ENCODE measurements around the gene MTRF1L. TPM values are rescaled to one million over a fixed set of nuclear protein-coding genes. Genes with fewer than 3 reads are reported as not detected.
A peak's percentile ranks its signal among the peaks of the same experiment; 100 is the strongest.

Gene MTRF1L
- total RNA-seq, 1 experiment from 2014 or later: 16.6 TPM

DNA sequence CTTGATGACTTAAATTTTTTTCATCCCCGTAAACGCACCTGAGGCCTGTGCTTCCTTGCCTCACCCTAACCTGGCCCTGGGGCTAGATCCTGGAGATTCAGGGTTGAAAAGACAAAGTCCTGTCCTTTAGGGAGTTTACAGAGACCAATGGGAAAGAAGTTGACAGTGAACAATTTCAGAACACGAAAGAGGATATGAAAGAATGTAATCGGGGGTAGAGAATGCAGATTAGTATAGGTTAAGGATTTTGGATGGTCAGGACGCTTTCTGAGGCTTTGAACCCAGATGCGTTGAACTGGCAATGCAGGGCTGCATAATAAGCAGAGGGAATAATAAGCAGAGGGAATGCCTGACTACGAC is 18.0 kb downstream of the MTRF1L start:
- H3K4me1 Mint-ChIP-seq: peaks cover 28% of the 10 kb centered on the region
- no peak for ATAC-seq
- POLR2A ChIA-PET: no interaction called here
- peaks cover 20% of the 10 kb centered on the region for H3K36me3 Mint-ChIP-seq
- CTCF ChIA-PET: interaction anchor here (1.5 kb wide), 1 partner anchor 124 kb away, joined by 4 read pairs; no protein-coding TSS in a partner anchor
- H3K27me3 Mint-ChIP-seq (ENCODE audit: low read depth): no peaks in the 10 kb centered on the region
- H3K27ac Mint-ChIP-seq: peak overlapping the region; percentile 76
- no peak for DNase-seq (ENCODE audit: low spot score)
- H3K9me3 Mint-ChIP-seq: no peaks in the 10 kb centered on the region
- no peak for TF ChIP-seq HMGA2 (CRISPR knock-in tag; IDR thresholded peaks at IDR 0.05)
- TF ChIP-seq FOXJ3 (CRISPR knock-in tag; IDR thresholded peaks at IDR 0.05; ENCODE audit: borderline replicate concordance): no peak
- no peak for TF ChIP-seq GTF2I (CRISPR knock-in tag; conservative IDR thresholded peaks at IDR 0.05)
- TF ChIP-seq MYBL2 (CRISPR knock-in tag; IDR thresholded peaks at IDR 0.05): no peak
- TF ChIP-seq AFF4 (CRISPR knock-in tag; IDR thresholded peaks at IDR 0.05; ENCODE audit: borderline replicate concordance): no peak
- no peak for TF ChIP-seq IRF1 (CRISPR knock-in tag; IDR thresholded peaks at IDR 0.05)
- no peak for TF ChIP-seq NR3C1 (CRISPR knock-in tag; conservative IDR thresholded peaks at IDR 0.05; ENCODE audit: low read depth)
- TF ChIP-seq, protein P1, sequence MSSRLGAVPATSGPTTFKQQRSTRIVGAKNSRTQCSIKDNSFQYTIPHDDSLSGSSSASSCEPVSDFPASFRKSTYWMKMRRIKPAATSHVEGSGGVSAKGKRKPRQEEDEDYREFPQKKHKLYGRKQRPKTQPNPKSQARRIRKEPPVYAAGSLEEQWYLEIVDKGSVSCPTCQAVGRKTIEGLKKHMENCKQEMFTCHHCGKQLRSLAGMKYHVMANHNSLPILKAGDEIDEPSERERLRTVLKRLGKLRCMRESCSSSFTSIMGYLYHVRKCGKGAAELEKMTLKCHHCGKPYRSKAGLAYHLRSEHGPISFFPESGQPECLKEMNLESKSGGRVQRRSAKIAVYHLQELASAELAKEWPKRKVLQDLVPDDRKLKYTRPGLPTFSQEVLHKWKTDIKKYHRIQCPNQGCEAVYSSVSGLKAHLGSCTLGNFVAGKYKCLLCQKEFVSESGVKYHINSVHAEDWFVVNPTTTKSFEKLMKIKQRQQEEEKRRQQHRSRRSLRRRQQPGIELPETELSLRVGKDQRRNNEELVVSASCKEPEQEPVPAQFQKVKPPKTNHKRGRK (CRISPR knock-in tag; IDR thresholded peaks at IDR 0.05; ENCODE audit: borderline replicate concordance): no peak
- TF ChIP-seq, protein P2, sequence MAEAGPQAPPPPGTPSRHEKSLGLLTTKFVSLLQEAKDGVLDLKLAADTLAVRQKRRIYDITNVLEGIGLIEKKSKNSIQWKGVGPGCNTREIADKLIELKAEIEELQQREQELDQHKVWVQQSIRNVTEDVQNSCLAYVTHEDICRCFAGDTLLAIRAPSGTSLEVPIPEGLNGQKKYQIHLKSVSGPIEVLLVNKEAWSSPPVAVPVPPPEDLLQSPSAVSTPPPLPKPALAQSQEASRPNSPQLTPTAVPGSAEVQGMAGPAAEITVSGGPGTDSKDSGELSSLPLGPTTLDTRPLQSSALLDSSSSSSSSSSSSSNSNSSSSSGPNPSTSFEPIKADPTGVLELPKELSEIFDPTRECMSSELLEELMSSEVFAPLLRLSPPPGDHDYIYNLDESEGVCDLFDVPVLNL (CRISPR knock-in tag; IDR thresholded peaks at IDR 0.05; ENCODE audit: borderline replicate concordance, low read depth): no peak
- TF ChIP-seq CBFB (CRISPR knock-in tag; IDR thresholded peaks at IDR 0.05; ENCODE audit: low read depth): no peak
- TF ChIP-seq SMAD3 (CRISPR knock-in tag; IDR thresholded peaks at IDR 0.05; ENCODE audit: borderline replicate concordance): no peak
- TF ChIP-seq TEAD1 (CRISPR knock-in tag; IDR thresholded peaks at IDR 0.05): no peak
- TF ChIP-seq ZMAT4 (CRISPR knock-in tag; IDR thresholded peaks at IDR 0.05): no peak
- TF ChIP-seq USF2 (CRISPR knock-in tag; IDR thresholded peaks at IDR 0.05): no peak
- no peak for TF ChIP-seq SOX15 (CRISPR knock-in tag; IDR thresholded peaks at IDR 0.05)
- no peak for TF ChIP-seq MXD4 (CRISPR knock-in tag; IDR thresholded peaks at IDR 0.05; ENCODE audit: borderline replicate concordance)
- no peak for TF ChIP-seq TEAD4 (CRISPR knock-in tag; IDR thresholded peaks at IDR 0.05)
- TF ChIP-seq, protein P3, sequence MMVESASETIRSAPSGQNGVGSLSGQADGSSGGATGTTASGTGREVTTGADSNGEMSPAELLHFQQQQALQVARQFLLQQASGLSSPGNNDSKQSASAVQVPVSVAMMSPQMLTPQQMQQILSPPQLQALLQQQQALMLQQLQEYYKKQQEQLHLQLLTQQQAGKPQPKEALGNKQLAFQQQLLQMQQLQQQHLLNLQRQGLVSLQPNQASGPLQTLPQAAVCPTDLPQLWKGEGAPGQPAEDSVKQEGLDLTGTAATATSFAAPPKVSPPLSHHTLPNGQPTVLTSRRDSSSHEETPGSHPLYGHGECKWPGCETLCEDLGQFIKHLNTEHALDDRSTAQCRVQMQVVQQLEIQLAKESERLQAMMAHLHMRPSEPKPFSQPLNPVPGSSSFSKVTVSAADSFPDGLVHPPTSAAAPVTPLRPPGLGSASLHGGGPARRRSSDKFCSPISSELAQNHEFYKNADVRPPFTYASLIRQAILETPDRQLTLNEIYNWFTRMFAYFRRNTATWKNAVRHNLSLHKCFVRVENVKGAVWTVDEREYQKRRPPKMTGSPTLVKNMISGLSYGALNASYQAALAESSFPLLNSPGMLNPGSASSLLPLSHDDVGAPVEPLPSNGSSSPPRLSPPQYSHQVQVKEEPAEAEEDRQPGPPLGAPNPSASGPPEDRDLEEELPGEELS (CRISPR knock-in tag; IDR thresholded peaks at IDR 0.05): no peak
- no peak for TF ChIP-seq ATF2 (CRISPR knock-in tag; IDR thresholded peaks at IDR 0.05; ENCODE audit: borderline replicate concordance, low read depth)
- peak overlapping the region; percentile 96 for H3K4me3 Mint-ChIP-seq
